Upper lobe of right lung (tissue), 1 donor: ENCODE measurements around the gene ETNPPL. TPM values are rescaled to one million over a fixed set of nuclear protein-coding genes. Genes with fewer than 3 reads are reported as not detected.

Experiments
- ATAC-seq: fragments of 200-7000 bp; cut with Tn5 transposase; one replicate; pipeline ENCODE4 v1.9.1; 2020; ENCODE audit warnings: mild to moderate bottlenecking, moderate library complexity
- DNase-seq: peaks from one replicate; pipeline ENCODE4 v3.0.0-alpha.2; 2020
- H3K27ac ChIP-seq: fragments of 200-600 bp; one replicate; pipeline ENCODE4 v1.8.0; 2022
- H3K27me3 ChIP-seq: fragments of 200-600 bp; one replicate; pipeline ENCODE4 v1.8.0; 2022; ENCODE audit warnings: mild to moderate bottlenecking
- H3K36me3 ChIP-seq: fragments of 200-600 bp; one replicate; pipeline ENCODE4 v1.8.0; 2022
- H3K4me1 ChIP-seq: fragments of 200-600 bp; one replicate; pipeline ENCODE4 v1.8.0; 2022
- H3K4me3 ChIP-seq: fragments of 200-600 bp; one replicate; pipeline ENCODE4 v1.8.0; 2022; ENCODE audit warnings: mild to moderate bottlenecking
- H3K9me3 ChIP-seq: fragments of 200-600 bp; one replicate; pipeline ENCODE4 v1.8.0; 2022
- intact Hi-C: fragments of 100-400 bp; cut with DNase I; formaldehyde crosslinking; loops from one replicate; pipeline ENCODE4 v1.11.0; 2022
- total RNA-seq: library from RNA; stranded (reverse); fragmentation: NEBNext Ultra II Directional; extraction: Animal tissue kit (Norgen Biotek cat#: 25700); gene quantifications from one replicate; pipeline ENCODE4 v1.2.1, GENCODE V29; 2021
- TF ChIP-seq, protein P1 (sequence below): fragments of 200-600 bp; IDR thresholded peaks from one replicate; pipeline ENCODE4 v1.8.0; 2022; ENCODE audit warnings: antibody characterized with exemption
- donor health status: DM: no; HTN: yes; CAD: no; lungs with severe emphysema.

The ETNPPL gene
- total RNA-seq, 1 donor from 2014 or later = not detected

DNA sequence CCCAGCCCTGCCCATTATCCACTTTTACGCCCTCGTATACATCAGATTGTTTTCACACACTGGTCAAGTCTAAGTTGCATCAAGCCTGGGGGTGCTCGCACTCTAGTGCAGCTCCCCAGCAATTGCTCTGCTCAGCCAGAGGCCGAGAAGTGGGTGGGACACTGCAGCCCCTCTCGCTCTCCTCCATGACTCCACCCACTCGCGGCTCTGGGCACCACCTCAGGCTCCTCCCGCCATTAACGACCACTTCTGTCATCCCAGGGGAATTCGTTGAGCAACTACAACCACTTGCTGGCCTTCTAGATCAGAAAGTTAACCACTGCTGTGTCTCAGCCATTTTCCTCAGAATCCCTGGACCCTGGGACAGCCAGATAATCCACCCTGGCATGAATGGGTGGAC, 53.6 kb downstream of the ETNPPL start:
- Histone ChIP-seq H3K27me3 (no peaks in the 10 kb centered on the region), H3K36me3 (no peaks in the 10 kb centered on the region), H3K27ac (no peak overlapping the region), H3K4me1 (no peaks in the 10 kb centered on the region), H3K4me3 (no peak overlapping the region), H3K9me3 (no peaks in the 10 kb centered on the region)
- TF ChIP-seq, protein P1, sequence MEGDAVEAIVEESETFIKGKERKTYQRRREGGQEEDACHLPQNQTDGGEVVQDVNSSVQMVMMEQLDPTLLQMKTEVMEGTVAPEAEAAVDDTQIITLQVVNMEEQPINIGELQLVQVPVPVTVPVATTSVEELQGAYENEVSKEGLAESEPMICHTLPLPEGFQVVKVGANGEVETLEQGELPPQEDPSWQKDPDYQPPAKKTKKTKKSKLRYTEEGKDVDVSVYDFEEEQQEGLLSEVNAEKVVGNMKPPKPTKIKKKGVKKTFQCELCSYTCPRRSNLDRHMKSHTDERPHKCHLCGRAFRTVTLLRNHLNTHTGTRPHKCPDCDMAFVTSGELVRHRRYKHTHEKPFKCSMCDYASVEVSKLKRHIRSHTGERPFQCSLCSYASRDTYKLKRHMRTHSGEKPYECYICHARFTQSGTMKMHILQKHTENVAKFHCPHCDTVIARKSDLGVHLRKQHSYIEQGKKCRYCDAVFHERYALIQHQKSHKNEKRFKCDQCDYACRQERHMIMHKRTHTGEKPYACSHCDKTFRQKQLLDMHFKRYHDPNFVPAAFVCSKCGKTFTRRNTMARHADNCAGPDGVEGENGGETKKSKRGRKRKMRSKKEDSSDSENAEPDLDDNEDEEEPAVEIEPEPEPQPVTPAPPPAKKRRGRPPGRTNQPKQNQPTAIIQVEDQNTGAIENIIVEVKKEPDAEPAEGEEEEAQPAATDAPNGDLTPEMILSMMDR = no peak
- ATAC-seq = no peak
- intact Hi-C loops = no loop called here
- no peak for DNase-seq

- Histone ChIP-seq H3K9me3 (no peaks in the 10 kb centered on the region), H3K4me3 (no peak overlapping the region), H3K4me1 (no peaks in the 10 kb centered on the region), H3K36me3 (no peaks in the 10 kb centered on the region), H3K27me3 (no peaks in the 10 kb centered on the region), H3K27ac (no peak overlapping the region)
- intact Hi-C loops = no loop called here
- ATAC-seq (no peak), DNase-seq (no peak)
- TF ChIP-seq, protein P1 = no peak
These were observed 56.6 kb downstream of the ETNPPL start for GRCh38 chr4:108706289-108706688.

DNA sequence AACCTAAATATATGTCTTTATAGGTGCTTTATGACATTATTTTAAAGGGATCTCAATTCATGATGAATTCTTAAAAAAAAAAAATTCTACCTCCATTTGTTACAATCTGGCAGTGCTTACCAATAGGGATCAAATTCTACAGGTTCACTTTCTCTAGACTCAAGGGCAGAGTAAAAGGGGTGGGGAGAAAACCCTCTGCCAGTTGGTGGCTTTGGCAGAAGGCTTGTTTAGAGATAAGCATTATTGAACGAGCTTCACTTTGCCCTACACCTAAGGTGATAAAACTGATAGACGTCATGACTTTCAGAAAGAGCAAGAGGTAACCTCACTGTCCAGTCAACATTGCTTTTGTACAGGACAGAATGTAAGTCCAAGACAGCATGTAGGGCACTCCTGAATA, 58.9 kb downstream of the ETNPPL start:
- DNase-seq = no peak
- TF ChIP-seq, protein P1 = no peak
- intact Hi-C loops = no loop called here
- no peaks in the 10 kb centered on the region for H3K9me3 ChIP-seq
- H3K4me1 ChIP-seq = no peaks in the 10 kb centered on the region
- no peaks in the 10 kb centered on the region for H3K27me3 ChIP-seq
- H3K4me3 ChIP-seq = no peak overlapping the region
- H3K36me3 ChIP-seq = no peaks in the 10 kb centered on the region
- H3K27ac ChIP-seq = no peak overlapping the region
- no peak for ATAC-seq

DNA sequence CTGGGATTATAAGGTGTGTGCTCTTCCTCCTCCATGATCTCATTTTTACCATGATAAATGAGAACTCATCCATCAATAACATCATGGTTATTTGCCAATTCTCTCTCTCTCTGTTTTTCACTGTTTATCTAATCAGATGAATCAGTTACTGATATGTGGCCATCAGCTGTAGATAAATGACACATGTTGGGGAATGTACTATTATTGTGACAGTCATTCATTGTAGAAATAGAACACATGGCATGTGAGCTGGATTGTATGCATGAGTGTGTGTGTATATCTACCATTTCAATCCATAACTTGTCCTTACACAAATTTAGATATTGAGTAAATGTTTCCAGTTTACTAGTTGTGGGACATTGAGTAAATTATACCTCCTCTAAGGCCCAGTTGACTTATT, 59.5 kb downstream of the ETNPPL start:
- no peaks in the 10 kb centered on the region for H3K36me3 ChIP-seq
- H3K27me3 ChIP-seq = no peaks in the 10 kb centered on the region
- TF ChIP-seq, protein P1 = no peak
- ATAC-seq (no peak), DNase-seq (no peak)
- H3K4me3 ChIP-seq = no peak overlapping the region
- no peak overlapping the region for H3K27ac ChIP-seq
- H3K9me3 ChIP-seq = no peaks in the 10 kb centered on the region
- H3K4me1 ChIP-seq = no peaks in the 10 kb centered on the region
- intact Hi-C loops = no loop called here

DNA sequence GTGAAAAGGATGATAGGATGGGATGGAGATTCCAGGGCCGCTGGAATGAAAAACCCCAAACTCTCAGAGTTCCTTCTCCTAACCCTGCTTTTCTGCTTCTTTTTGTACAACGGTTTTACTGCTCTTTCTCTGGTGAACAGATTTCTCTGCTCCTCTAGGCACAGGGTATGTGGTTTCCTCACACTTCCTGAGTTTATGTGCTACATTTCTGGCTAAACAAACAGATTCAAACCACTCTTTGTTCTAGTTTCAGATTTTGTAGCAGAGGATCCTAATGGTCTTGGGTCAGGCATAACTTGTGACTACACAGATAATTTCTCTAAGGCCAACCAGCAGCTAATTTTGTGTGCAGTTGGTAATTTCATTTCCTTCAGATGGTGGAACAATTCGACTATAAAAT, 59.9 kb downstream of the ETNPPL start:
- Histone ChIP-seq H3K4me3 (no peak overlapping the region), H3K27ac (no peak overlapping the region), H3K36me3 (no peaks in the 10 kb centered on the region), H3K27me3 (no peaks in the 10 kb centered on the region), H3K9me3 (no peaks in the 10 kb centered on the region), H3K4me1 (no peaks in the 10 kb centered on the region)
- DNase-seq (no peak), ATAC-seq (no peak)
- TF ChIP-seq, protein P1 = no peak
- intact Hi-C loops = no loop called here

GRCh38 chr4:108700081-108700757, 62.6 kb downstream of the ETNPPL start:
- DNase-seq = no peak
- intact Hi-C loops = no loop called here

More at GRCh38 chr4:108700081-108700757, 62.6 kb downstream of the ETNPPL start:
- no peaks in the 10 kb centered on the region for H3K9me3 ChIP-seq
- H3K27ac ChIP-seq = no peak overlapping the region
- no peaks in the 10 kb centered on the region for H3K36me3 ChIP-seq
- H3K4me1 ChIP-seq = no peaks in the 10 kb centered on the region
- no peaks in the 10 kb centered on the region for H3K27me3 ChIP-seq
- H3K4me3 ChIP-seq = no peak overlapping the region
- no peak for ATAC-seq
- TF ChIP-seq, protein P1 = no peak
